GM21515 (cell line): ENCODE results near the gene PHLDB2.

Experiments
- ATAC-seq: cut with Tn5 transposase; IDR thresholded peaks from one replicate; pipeline ENCODE4 v1.9.1; 2021; ENCODE audit not compliant: unreplicated experiment

Gene PHLDB2

GRCh38 chr3:111923095-111923771 lies 64.2 kb downstream of the PHLDB2 start:
- ATAC-seq, result no peak

- no peak for ATAC-seq
These were observed 64.7 kb downstream of the PHLDB2 start for GRCh38 chr3:111923806-111924205.

- ATAC-seq, result no peak
These were observed 65.2 kb downstream of the PHLDB2 start for GRCh38 chr3:111924283-111924682.

- ATAC-seq, result no peak
These were observed 67.2 kb downstream of the PHLDB2 start for GRCh38 chr3:111926266-111926676.

- ATAC-seq, result no peak
These were observed 69.5 kb downstream of the PHLDB2 start for GRCh38 chr3:111928613-111929012.

- no peak for ATAC-seq
These were observed 70.4 kb downstream of the PHLDB2 start for GRCh38 chr3:111929484-111929883.

GRCh38 chr3:111932946-111933345 lies 73.9 kb downstream of the PHLDB2 start:
- no peak for ATAC-seq

GRCh38 chr3:111936191-111936841 lies 77.3 kb downstream of the PHLDB2 start:
- no peak for ATAC-seq

- ATAC-seq, result no peak
These were observed 77.9 kb downstream of the PHLDB2 start for GRCh38 chr3:111936967-111937366.

- ATAC-seq, result no peak
These were observed 78.8 kb downstream of the PHLDB2 start for GRCh38 chr3:111937871-111938270.

- no peak for ATAC-seq
These were observed 80.8 kb downstream of the PHLDB2 start for GRCh38 chr3:111939873-111940272.

GRCh38 chr3:111943533-111943932 lies 84.5 kb downstream of the PHLDB2 start:
- ATAC-seq, result no peak

- ATAC-seq, result no peak
These were observed 85.3 kb downstream of the PHLDB2 start for GRCh38 chr3:111944372-111944771.

- ATAC-seq, result no peak
These were observed 88.2 kb downstream of the PHLDB2 start for GRCh38 chr3:111947231-111947630.

GRCh38 chr3:111948786-111949185 lies 89.7 kb downstream of the PHLDB2 start:
- no peak for ATAC-seq

GRCh38 chr3:111949712-111950111 lies 90.6 kb downstream of the PHLDB2 start:
- ATAC-seq, result no peak

- ATAC-seq, result no peak
These were observed 92.0 kb downstream of the PHLDB2 start for GRCh38 chr3:111951032-111951431.

GRCh38 chr3:111952086-111952485 lies 93.0 kb downstream of the PHLDB2 start:
- no peak for ATAC-seq

- ATAC-seq, result no peak
These were observed 93.9 kb downstream of the PHLDB2 start for GRCh38 chr3:111952866-111953450.

- no peak for ATAC-seq
These were observed 95.3 kb downstream of the PHLDB2 start for GRCh38 chr3:111954228-111954990.

- no peak for ATAC-seq
These were observed 96.8 kb downstream of the PHLDB2 start for GRCh38 chr3:111955876-111956275.

GRCh38 chr3:111956449-111956848 lies 97.4 kb downstream of the PHLDB2 start:
- no peak for ATAC-seq
